ENCODE results near the gene AP1M1.

GRCh38 chr19:16265890-16266585 lies 68.3 kb downstream of the AP1M1 start:
- TF ChIP-seq BACH2 (CRISPR knock-in tag; IDR thresholded peaks at IDR 0.05; ENCODE audit: borderline replicate concordance) (no peak), CSDC2 (CRISPR knock-in tag; IDR thresholded peaks at IDR 0.05) (no peak), PATZ1 (CRISPR knock-in tag; IDR thresholded peaks at IDR 0.05; ENCODE audit: borderline replicate concordance) (no peak), ARNTL (CRISPR knock-in tag; IDR thresholded peaks at IDR 0.05; ENCODE audit: borderline replicate concordance, low read depth) (no peak), ZFP30 (CRISPR knock-in tag; IDR thresholded peaks at IDR 0.05) (no peak), OSR1 (CRISPR knock-in tag; IDR thresholded peaks at IDR 0.05) (no peak), TCF4 (CRISPR knock-in tag; IDR thresholded peaks at IDR 0.05; ENCODE audit: borderline replicate concordance) (no peak), ISL1 (CRISPR knock-in tag; IDR thresholded peaks at IDR 0.05) (no peak), ZNF8 (CRISPR knock-in tag; IDR thresholded peaks at IDR 0.05) (no peak)
